Testis (tissue), 2 donors: ENCODE measurements around the gene CEBPE.

Experiments used
- CTCF ChIP-seq, 3 experiments: fragments of 450-650 bp in 2 of 3; fragments of 200-600 bp in 1 of 3; sonication (generic) in 1 of 3; IDR thresholded peaks; one replicate each; pipeline ENCODE4 v1.5.1; 2016 to 2019; ENCODE audit warnings: antibody characterized with exemption in 3 of 3, mild to moderate bottlenecking in 2 of 3, moderate library complexity in 1 of 3
- POLR2A ChIP-seq: fragments of 450-650 bp; IDR thresholded peaks from one replicate; pipeline ENCODE4 v1.6.1; 2017; ENCODE audit warnings: antibody characterized with exemption, mild to moderate bottlenecking, moderate library complexity

- TF ChIP-seq CTCF (IDR thresholded peaks at IDR 0.05), result no peak
- TF ChIP-seq POLR2A, result no peak
Observed at GRCh38 chr14:23151342-23151741, 32.3 kb upstream of the CEBPE start.
